Mucosa of stomach (tissue), 1 donor: ENCODE measurements around the gene XYLT1.

Experiments
- H3K27me3 ChIP-seq: one replicate; pipeline ENCODE4 v1.7.0; 2013; ENCODE audit warnings: mild to moderate bottlenecking, low read length; ENCODE audit not compliant: control insufficient read depth, insufficient read depth
- H3K36me3 ChIP-seq: one replicate; pipeline ENCODE4 v1.7.0; 2013; ENCODE audit warnings: low read length; ENCODE audit not compliant: control insufficient read depth, insufficient read depth
- H3K4me1 ChIP-seq: one replicate; pipeline ENCODE4 v1.7.0; 2013; ENCODE audit warnings: mild to moderate bottlenecking, low read length; ENCODE audit not compliant: control insufficient read depth, insufficient read depth
- H3K4me3 ChIP-seq: one replicate; pipeline ENCODE4 v1.7.0; 2013; ENCODE audit warnings: low read length
- H3K9ac ChIP-seq: one replicate; pipeline ENCODE4 v1.7.0; 2013; ENCODE audit warnings: mild to moderate bottlenecking, low read length, moderate library complexity
- H3K9me3 ChIP-seq: one replicate; pipeline ENCODE4 v1.7.0; 2013; ENCODE audit warnings: mild to moderate bottlenecking, low read length, moderate library complexity; ENCODE audit not compliant: control insufficient read depth
- donor health status: Pancreatic carcinoma.

XYLT1 gene

GRCh38 chr16:17433577-17434451 is 36.9 kb downstream of the XYLT1 start:
- H3K9ac ChIP-seq = no peak overlapping the region
- peaks cover 7% of the 10 kb centered on the region for H3K4me1 ChIP-seq

GRCh38 chr16:17432901-17433576 is 37.7 kb downstream of the XYLT1 start:
- Histone ChIP-seq H3K9ac (no peak overlapping the region), H3K4me3 (no peak overlapping the region), H3K36me3 (no peaks in the 10 kb centered on the region), H3K27me3 (no peaks in the 10 kb centered on the region), H3K9me3 (no peaks in the 10 kb centered on the region), H3K4me1 (peaks cover 7% of the 10 kb centered on the region)

More at GRCh38 chr16:17433577-17434451, 36.9 kb downstream of the XYLT1 start:
- Histone ChIP-seq H3K4me3 (no peak overlapping the region), H3K9me3 (no peaks in the 10 kb centered on the region), H3K27me3 (no peaks in the 10 kb centered on the region), H3K36me3 (no peaks in the 10 kb centered on the region)

- H3K4me1 ChIP-seq = peaks cover 6% of the 10 kb centered on the region
- H3K27me3 ChIP-seq = no peaks in the 10 kb centered on the region
- H3K9me3 ChIP-seq = no peaks in the 10 kb centered on the region
- no peaks in the 10 kb centered on the region for H3K36me3 ChIP-seq
- H3K4me3 ChIP-seq = no peak overlapping the region
- H3K9ac ChIP-seq = no peak overlapping the region
These were observed 38.7 kb downstream of the XYLT1 start for GRCh38 chr16:17431968-17432625.

- Histone ChIP-seq H3K9ac (no peak overlapping the region), H3K9me3 (no peaks in the 10 kb centered on the region), H3K4me3 (no peak overlapping the region), H3K4me1 (peaks cover 12% of the 10 kb centered on the region), H3K36me3 (no peaks in the 10 kb centered on the region), H3K27me3 (no peaks in the 10 kb centered on the region)
These were observed 39.7 kb downstream of the XYLT1 start for GRCh38 chr16:17431012-17431411.

- no peaks in the 10 kb centered on the region for H3K9me3 ChIP-seq
These were observed 44.3 kb downstream of the XYLT1 start for GRCh38 chr16:17426451-17426850.

GRCh38 chr16:17424771-17425170 is 46.0 kb downstream of the XYLT1 start:
- Histone ChIP-seq H3K4me1 (peaks cover 16% of the 10 kb centered on the region), H3K9me3 (no peaks in the 10 kb centered on the region)

More at GRCh38 chr16:17426451-17426850, 44.3 kb downstream of the XYLT1 start:
- H3K36me3 ChIP-seq = no peaks in the 10 kb centered on the region
- H3K9ac ChIP-seq = no peak overlapping the region
- no peaks in the 10 kb centered on the region for H3K27me3 ChIP-seq
- H3K4me1 ChIP-seq = peaks cover 16% of the 10 kb centered on the region
- H3K4me3 ChIP-seq = no peak overlapping the region

GRCh38 chr16:17423221-17423620 is 47.5 kb downstream of the XYLT1 start:
- H3K4me3 ChIP-seq = no peak overlapping the region
- H3K27me3 ChIP-seq = no peaks in the 10 kb centered on the region
- no peaks in the 10 kb centered on the region for H3K36me3 ChIP-seq

More at GRCh38 chr16:17424771-17425170, 46.0 kb downstream of the XYLT1 start:
- Histone ChIP-seq H3K36me3 (no peaks in the 10 kb centered on the region), H3K4me3 (no peak overlapping the region), H3K27me3 (no peaks in the 10 kb centered on the region), H3K9ac (no peak overlapping the region)

GRCh38 chr16:17420816-17421215 is 49.9 kb downstream of the XYLT1 start:
- no peaks in the 10 kb centered on the region for H3K27me3 ChIP-seq
- H3K36me3 ChIP-seq = no peaks in the 10 kb centered on the region
- no peak overlapping the region for H3K9ac ChIP-seq
- no peak overlapping the region for H3K4me3 ChIP-seq
- no peaks in the 10 kb centered on the region for H3K9me3 ChIP-seq
- peaks cover 25% of the 10 kb centered on the region for H3K4me1 ChIP-seq

More at GRCh38 chr16:17423221-17423620, 47.5 kb downstream of the XYLT1 start:
- Histone ChIP-seq H3K9me3 (no peaks in the 10 kb centered on the region), H3K9ac (no peak overlapping the region), H3K4me1 (peaks cover 16% of the 10 kb centered on the region)

GRCh38 chr16:17419266-17419665 is 51.5 kb downstream of the XYLT1 start:
- H3K4me1 ChIP-seq = peaks cover 26% of the 10 kb centered on the region
- H3K27me3 ChIP-seq = no peaks in the 10 kb centered on the region
- no peaks in the 10 kb centered on the region for H3K36me3 ChIP-seq
- H3K9me3 ChIP-seq = no peaks in the 10 kb centered on the region
- H3K9ac ChIP-seq = no peak overlapping the region
- no peak overlapping the region for H3K4me3 ChIP-seq

- H3K9me3 ChIP-seq = no peaks in the 10 kb centered on the region
These were observed 53.0 kb downstream of the XYLT1 start for GRCh38 chr16:17417740-17418139.

GRCh38 chr16:17416461-17417311 is 54.1 kb downstream of the XYLT1 start:
- no peak overlapping the region for H3K4me3 ChIP-seq
- no peaks in the 10 kb centered on the region for H3K27me3 ChIP-seq
- H3K36me3 ChIP-seq = no peaks in the 10 kb centered on the region
- H3K4me1 ChIP-seq = peaks cover 22% of the 10 kb centered on the region
- no peaks in the 10 kb centered on the region for H3K9me3 ChIP-seq
- H3K9ac ChIP-seq = no peak overlapping the region

More at GRCh38 chr16:17417740-17418139, 53.0 kb downstream of the XYLT1 start:
- Histone ChIP-seq H3K4me3 (no peak overlapping the region), H3K4me1 (peaks cover 22% of the 10 kb centered on the region), H3K27me3 (no peaks in the 10 kb centered on the region), H3K9ac (no peak overlapping the region), H3K36me3 (no peaks in the 10 kb centered on the region)
